Retinal pigment epithelial cell (primary cell): Measurements from ENCODE around the gene HRH3.

ENCODE experiments used
- DNase-seq: peaks from one replicate; pipeline ENCODE4 v3.0.0-alpha.2; 2010; ENCODE audit warnings: low read depth
- H3K4me3 ChIP-seq: 2 replicates; pipeline ENCODE4 v1.5.1; 2011; ENCODE audit warnings: mild to moderate bottlenecking, low read length, control low read depth, moderate library complexity
- TF ChIP-seq, protein P1 (sequence below): conservative IDR thresholded peaks from 2 replicates; pipeline ENCODE4 v1.5.1; 2011; ENCODE audit warnings: low read depth, low read length, control low read depth, inconsistent platforms

The HRH3 gene

DNA sequence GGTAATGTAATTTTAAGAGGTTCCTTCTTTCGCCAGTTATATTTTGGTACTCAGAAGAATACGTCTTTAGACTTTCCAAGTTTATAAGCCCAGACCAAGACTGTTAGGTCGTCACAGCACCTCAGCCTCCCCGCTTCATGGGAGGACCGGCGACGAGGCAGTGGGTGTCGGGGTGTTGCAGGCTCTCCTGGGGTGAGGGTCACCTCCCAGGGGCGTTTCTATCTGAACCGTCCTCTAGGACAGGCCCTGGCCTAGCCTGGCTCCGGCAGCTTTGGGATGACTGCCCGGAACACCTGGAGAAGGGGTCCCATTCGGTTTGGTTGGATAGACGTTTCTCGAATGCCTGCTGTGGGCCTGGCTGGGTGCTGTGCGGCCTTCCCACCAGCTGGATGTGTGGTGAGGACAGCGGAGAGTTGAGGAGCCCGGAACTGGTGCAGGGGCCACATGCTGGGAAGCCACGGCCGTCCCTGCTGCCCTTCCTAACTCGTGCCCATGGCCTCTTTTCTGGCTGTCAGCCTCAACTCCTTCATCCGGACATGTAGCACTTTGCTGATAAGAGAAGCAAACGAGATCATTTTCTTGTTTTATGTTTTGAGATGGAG lies 19.3 kb upstream of the HRH3 start:
- TF ChIP-seq, protein P1, sequence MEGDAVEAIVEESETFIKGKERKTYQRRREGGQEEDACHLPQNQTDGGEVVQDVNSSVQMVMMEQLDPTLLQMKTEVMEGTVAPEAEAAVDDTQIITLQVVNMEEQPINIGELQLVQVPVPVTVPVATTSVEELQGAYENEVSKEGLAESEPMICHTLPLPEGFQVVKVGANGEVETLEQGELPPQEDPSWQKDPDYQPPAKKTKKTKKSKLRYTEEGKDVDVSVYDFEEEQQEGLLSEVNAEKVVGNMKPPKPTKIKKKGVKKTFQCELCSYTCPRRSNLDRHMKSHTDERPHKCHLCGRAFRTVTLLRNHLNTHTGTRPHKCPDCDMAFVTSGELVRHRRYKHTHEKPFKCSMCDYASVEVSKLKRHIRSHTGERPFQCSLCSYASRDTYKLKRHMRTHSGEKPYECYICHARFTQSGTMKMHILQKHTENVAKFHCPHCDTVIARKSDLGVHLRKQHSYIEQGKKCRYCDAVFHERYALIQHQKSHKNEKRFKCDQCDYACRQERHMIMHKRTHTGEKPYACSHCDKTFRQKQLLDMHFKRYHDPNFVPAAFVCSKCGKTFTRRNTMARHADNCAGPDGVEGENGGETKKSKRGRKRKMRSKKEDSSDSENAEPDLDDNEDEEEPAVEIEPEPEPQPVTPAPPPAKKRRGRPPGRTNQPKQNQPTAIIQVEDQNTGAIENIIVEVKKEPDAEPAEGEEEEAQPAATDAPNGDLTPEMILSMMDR: no peak
- H3K4me3 ChIP-seq: peak overlapping the region; percentile 71
- DNase-seq: no peak

DNA sequence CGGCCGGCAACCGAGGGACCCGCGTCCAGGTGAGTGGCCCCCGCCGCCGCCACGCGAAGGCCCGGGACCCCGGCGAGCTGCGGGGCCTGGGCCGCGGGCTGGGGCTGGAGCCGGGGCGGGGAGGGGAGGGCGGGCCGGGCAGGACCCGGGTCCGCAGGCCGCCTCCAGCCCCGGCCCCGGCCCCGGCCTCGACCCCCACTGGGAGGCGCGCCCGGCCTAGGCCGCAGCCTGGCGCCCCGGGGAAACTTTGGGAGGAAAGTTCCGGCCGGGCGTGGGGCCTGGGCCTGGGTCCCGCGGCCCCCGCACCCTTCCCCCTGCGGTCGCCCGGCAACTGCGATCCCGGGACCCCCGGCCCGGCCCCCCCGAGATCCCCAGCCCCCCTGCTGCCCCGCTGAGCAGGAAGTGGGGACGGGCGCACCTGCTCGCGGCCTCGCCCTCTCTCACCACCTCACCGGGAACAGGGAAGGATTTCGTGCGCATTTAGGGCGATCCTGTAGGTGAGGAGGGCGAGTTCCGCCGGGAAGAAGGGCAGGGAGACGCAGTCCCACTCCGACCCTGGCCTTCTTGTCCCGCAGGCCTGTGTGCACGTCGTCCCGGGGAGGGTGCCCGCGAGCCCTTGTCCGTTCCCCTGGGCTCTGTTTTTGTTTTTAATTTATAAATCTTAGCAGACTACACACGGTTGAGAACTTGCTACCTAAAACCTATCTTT lies 18.6 kb upstream of the HRH3 start:
- DNase-seq: no peak
- TF ChIP-seq, protein P1: no peak

DNA sequence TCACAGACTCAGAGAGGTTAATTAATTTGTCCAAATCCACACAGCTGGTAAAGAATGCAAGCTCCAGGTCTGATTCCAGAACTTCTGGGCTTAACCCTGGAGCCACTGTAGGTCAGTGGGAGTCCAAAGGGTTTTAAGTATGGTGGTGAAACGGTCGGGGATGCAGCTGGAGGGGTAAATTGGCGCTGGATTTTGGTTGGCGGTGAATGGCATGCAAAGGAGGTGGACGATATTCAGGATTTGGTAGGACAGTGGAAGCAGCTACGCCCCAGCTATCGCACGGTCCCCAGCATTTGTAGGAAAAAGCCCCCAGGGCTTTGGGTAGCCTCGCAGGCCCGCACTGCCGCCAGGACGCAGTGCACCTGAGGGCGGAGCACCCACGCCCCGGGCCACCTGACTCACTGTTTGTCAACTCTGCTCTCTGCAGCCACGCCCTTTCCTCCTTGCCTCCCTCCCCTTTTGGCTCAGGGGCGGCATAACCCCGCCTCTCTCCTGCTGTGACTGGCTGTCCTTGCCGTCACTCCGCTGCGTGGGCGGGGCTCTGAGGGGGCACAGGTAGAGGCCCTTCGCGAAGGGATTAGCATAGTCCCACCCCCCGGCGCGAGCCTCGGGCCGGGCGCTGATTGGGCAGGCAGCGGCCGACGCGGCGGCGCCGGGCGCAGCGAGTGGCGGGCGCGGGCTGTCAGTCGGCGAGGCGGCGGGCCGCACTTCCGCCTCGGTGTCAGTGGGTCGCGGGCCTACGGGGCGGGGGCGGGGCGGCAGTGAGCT lies 17.9 kb upstream of the HRH3 start, which contains the start of gene OSBPL2:
Gene OSBPL2, plus strand, starts transcription at position 721 of the 768 bp plus-strand sequence. CDS start 17,664 bp downstream, outside the sequence.
- DNase-seq: peak; percentile 86
- peak within 1 kb of the TSS; percentile 71 for H3K4me3 ChIP-seq
- TF ChIP-seq, protein P1: no peak

More for the DNA sequence above, 18.6 kb upstream of the HRH3 start:
- peak overlapping the region; percentile 71 for H3K4me3 ChIP-seq

DNA sequence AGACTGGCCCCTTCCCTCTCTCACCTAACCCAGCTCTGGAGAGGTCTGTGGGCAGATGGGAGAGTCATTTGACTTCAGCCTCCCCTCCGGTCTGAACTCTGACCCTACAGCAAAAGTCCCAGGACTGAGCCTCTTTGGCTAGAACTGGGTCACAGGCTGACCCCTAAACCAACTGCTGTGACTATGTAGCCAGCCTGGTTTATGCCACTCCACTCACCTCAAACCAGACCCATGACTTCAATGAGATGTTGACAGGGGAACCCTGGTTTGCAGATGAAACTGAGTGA lies 17.4 kb upstream of the HRH3 start:
- H3K4me3 ChIP-seq: no peak overlapping the region
- no peak for DNase-seq
- TF ChIP-seq, protein P1: no peak

DNA sequence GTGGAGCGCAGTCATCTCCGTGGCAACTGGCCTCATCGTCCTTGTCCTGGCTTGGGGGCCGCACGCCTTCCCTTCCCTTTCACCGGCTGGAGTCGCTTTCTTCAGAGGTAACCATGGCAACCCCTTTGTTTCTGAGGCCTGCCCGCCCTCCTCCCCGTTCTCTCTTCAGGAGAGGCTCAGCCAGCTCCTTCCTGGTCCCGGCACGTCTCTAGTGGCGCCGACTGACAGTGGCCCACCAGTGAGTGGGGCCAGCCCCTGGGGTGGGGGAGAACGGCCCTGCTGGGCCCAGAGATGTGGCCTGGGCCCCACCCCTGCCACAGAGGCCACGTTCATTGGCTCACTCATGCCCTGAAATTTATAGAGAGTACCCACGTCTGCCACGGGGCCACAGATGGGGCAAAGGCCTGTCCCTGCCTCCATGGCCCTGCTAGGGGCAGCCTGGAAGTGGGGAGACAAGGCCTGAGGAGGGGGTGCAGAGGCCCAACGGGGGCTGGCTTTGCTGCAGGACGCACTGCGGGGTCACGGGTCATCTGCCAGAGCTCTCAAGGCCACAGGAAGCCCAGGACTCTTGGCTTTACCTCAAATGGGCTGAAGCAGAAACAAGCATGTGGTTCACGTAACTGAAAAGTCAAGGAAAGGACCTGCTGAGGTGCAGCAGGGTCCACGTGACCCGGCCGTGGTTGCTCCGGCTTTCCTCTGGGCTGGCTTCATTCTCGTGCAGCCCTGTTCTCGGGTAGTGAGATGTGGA lies 16.9 kb upstream of the HRH3 start:
- DNase-seq: no peak
- no peak overlapping the region for H3K4me3 ChIP-seq
- TF ChIP-seq, protein P1: no peak

DNA sequence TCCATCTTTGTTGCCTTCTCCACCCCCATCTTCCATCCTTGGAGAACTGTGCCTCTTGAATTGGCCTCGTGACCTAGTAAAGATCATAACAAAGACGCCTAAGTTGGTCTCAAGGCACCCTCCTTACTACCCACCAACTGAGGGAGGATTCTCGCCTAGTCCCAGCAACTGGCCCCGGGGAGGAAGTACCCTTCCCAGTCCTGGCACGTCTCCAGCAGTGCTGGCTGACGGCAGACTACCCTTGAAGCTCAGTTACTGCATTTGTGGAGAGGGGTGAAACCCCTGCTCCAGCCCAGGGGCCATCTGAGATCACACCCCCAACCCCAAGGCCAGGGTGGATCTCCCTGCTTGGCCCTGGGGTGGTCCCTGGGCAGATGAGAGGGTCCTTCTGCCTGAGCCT lies 16.1 kb upstream of the HRH3 start:
- no peak for DNase-seq
- no peak overlapping the region for H3K4me3 ChIP-seq
- TF ChIP-seq, protein P1: no peak
